ENCODE measurements around the gene FARS2.

DNA sequence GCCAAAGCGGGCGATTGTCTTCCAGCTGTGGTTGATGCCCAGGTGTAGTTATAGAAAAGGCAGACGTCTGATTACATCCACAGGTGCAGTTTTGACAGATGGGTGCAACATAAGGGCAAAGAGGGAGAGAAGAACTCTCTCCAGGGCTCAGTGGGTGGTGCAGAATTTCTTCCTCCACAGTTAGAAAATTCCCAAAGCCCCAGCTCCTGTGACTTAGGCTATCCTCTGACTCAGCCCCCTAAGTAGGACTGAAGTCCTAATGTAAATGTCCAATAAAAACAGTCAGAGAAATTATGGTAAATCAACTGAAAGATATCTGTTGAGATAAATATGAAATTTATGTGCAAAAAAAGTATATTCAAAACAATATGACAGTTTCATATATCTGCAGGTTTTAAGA lies 32.0 kb upstream of the FARS2 start:
- TF ChIP-seq EZH2 (IDR thresholded peaks at IDR 0.05): no peak
- TF ChIP-seq CTCF (IDR thresholded peaks at IDR 0.05 in 2 of 3, conservative IDR thresholded peaks at IDR 0.05 in 1 of 3; ENCODE audit: borderline replicate concordance in 1 of 3, insufficient read depth in 1 of 3, low read depth in 2 of 3, low read length in 2 of 3): no peak
- no peak for TF ChIP-seq POLR2AphosphoS5 (IDR thresholded peaks at IDR 0.05; ENCODE audit: low read depth, low read length)

All from HCT116 (cell line).